SK-N-SH (cell line): Measurements from ENCODE around the gene TLE5.

Experiments used
- CTCF ChIP-seq: fragments of 200-600 bp; sonication (generic); IDR thresholded peaks from 2 replicates; pipeline ENCODE4 v1.6.1; 2017; ENCODE audit warnings: antibody characterized with exemption, mild to moderate bottlenecking, moderate library complexity
- EP300 ChIP-seq, 2 experiments: IDR thresholded peaks; 2 replicates each; pipeline versions ENCODE4 v1.4.0 to v1.6.1; 2012; ENCODE audit warnings: borderline replicate concordance in 1 of 2, low read depth in 1 of 2, low read length in 1 of 2
- EZH2phosphoT487 ChIP-seq: fragments of 200-600 bp; sonication (generic); IDR thresholded peaks from 2 replicates; pipeline ENCODE4 v1.6.1; 2017; ENCODE audit warnings: low read depth, mixed run types, mild to moderate bottlenecking, antibody characterized with exemption, moderate library complexity, borderline replicate concordance
- GABPA ChIP-seq: IDR thresholded peaks from 2 replicates; pipeline ENCODE4 v1.4.0; 2012; ENCODE audit warnings: low read depth, mild to moderate bottlenecking
- MAX ChIP-seq: IDR thresholded peaks from 2 replicates; pipeline ENCODE4 v1.4.0; 2012; ENCODE audit warnings: low read depth
- POLR2AphosphoS5 ChIP-seq: IDR thresholded peaks from 2 replicates; pipeline ENCODE4 v1.6.1; 2012; ENCODE audit warnings: low read depth, low read length
- REST ChIP-seq: IDR thresholded peaks from 2 replicates; pipeline ENCODE4 v1.6.1; 2012; ENCODE audit warnings: mild to moderate bottlenecking, low read depth, low read length, moderate library complexity
- SIN3A ChIP-seq: IDR thresholded peaks from 2 replicates; pipeline ENCODE4 v1.6.1; 2012; ENCODE audit warnings: low read depth, mild to moderate bottlenecking, low read length, moderate library complexity, borderline replicate concordance

DNA sequence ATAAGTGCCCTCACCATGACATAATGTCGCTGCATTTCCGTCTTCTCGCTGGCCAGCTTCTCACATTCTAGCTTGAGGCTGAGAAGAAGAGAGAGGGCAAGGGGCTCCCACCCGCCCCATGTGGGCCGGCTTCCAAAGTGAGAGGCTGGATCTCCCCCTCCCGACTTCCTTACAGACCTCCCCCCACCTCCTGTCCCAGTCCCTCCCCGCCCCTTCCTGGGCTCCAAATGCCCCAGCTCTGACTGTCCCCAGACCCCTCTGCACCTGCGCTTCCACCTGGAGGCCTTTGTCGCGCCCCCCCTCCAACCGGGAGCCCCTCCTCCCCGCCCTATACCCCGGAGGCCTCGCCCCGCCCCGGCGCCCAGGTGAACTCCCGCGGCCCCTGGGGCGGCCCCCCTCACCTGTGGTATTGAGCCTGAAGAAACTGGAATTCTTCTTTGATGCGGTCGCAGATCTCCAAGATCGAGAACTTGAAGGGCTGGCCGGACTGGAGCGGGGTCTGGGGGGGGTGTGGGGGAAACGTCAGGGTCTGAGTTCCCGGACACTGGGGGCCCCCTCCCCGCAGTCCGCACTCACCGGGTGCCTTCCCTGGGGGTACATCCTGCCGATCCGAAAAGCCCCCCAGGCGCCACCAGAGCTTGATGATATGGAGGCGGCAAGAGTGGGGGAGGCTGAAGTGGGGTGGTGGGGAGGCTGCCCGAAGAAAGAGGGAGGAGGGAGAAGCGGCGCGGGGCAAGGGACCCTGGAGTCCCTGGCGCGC is 33.8 kb downstream of the TLE5 start:
- no peak for TF ChIP-seq CTCF
- TF ChIP-seq REST: no peak
- no peak for TF ChIP-seq EZH2phosphoT487
- TF ChIP-seq EP300 (IDR thresholded peaks at IDR 0.05; ENCODE audit: borderline replicate concordance in 1 of 2, low read depth in 1 of 2, low read length in 1 of 2): no peak
- TF ChIP-seq GABPA: no peak
- no peak for TF ChIP-seq SIN3A
- TF ChIP-seq POLR2AphosphoS5: no peak
- no peak for TF ChIP-seq MAX
